ENCODE measurements around the gene GRIFIN.

GRIFIN gene

GRCh38 chr7:2476298-2476697 is at the start of gene GRIFIN:
GRIFIN (minus strand) TSS chr7:2476398; CDS start chr7:2476383, 15 bp downstream.
- no peak for DNase-seq

DNA sequence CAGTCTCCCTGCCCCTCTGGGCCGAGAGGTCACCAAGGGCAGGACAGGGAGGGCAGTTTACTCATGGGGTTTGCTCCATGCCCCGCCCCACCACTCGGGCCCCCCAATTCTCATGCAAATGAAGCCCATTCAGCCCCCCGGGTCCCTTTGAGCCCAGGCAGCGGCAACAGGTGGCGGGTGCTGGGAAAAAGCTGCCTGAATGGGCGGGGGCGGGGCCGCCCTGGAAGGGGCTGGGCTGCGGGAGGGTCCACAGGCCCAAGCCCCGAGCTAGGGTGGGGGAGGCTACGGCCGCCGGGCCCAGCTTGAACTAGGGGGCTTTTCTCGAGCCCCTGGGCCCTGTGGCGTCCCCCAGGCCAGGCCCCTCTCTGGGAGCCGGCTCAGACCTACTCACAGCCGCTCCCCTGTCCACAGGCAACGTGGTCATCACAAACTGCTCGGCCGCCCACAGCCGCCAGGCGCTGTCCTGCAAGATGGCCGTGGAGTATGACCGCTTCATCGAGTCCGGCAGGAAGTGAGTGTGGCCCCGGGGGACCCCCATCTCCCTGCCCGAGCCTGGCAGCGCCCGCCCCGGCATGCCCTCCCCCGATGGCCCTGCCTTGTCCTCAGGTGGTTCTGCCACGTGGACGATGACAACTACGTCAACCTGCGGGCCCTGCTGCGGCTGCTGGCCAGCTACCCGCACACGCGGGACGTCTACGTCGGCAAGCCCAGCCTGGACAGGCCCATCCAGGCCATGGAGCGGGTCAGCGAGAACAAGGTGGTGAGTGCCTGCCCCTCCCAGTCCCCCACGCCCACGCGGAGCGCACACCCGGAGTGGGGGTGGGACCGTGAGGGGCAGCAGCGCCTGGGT is 48.8 kb upstream of the GRIFIN start:
- DNase-seq, result peak; percentile 44 to 76 (median 67)

DNA sequence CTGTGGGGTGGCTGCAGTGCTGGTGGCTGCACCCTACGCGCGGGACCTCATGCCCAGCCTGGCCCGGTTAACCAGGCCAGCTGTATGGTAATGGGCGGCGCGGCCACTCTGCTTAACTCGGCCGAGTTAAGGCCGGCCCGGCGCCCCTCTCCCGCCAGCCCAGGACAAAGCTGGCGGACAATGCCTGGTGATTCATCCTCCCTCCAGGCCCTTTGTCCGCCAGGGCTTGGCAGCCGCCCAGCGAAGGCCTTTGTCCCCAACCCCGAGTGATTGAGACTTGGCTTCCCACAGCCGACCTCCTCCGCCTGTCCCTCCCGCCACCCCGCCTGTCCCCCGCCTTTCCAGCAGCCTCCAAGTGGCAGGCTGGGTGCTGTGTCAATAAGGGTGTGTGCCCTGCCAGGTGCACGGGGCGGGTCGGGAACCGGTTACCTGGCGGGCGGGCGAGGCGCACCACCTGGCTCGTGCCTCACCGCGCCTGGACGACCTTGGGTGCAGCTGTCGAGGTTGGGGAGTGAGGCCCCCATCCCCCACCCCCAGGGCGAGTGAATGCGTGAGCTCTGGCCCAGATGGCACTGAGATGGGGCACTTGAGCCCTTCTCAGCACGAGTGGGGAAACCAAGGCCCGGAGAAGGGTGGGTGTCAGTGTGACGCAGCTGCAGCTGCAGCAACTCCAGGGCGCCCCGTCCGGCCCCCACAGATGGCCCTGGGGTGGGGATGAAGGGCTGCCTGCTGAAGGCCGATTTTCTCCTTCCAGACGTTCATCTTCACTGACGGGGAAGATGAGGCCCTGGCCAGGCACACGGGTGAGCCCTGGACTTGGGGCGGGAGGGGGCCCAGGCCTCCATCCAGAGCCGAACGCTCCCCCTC is 48.0 kb upstream of the GRIFIN start:
- peak; percentile 94 to 99 (median 98) for DNase-seq

DNA sequence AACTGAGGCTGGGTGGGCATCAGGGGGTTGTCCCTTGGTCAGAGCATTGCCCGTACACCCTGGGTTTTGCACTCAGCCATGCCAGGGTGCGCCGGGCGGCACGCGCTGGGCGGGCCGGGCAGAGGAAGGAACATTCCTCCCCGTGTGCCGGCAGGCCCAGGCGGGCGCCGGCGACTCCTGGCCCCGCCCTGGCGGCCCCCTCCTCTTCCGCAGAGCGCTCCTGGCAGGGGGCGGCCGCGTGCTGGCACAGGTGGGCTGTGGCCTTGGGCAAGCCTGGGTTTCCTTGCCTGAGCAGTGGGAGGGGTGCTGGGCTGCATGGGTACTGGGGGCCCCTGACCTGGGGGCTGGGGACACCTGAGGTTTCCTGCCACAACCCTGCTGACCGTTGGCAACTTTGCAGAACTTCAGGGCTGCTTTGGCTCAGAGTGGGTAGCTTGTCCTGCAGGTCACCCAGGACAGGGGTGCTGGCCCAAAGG is 47.3 kb upstream of the GRIFIN start:
- DNase-seq, result peak; percentile 57 to 95 (median 95)

DNA sequence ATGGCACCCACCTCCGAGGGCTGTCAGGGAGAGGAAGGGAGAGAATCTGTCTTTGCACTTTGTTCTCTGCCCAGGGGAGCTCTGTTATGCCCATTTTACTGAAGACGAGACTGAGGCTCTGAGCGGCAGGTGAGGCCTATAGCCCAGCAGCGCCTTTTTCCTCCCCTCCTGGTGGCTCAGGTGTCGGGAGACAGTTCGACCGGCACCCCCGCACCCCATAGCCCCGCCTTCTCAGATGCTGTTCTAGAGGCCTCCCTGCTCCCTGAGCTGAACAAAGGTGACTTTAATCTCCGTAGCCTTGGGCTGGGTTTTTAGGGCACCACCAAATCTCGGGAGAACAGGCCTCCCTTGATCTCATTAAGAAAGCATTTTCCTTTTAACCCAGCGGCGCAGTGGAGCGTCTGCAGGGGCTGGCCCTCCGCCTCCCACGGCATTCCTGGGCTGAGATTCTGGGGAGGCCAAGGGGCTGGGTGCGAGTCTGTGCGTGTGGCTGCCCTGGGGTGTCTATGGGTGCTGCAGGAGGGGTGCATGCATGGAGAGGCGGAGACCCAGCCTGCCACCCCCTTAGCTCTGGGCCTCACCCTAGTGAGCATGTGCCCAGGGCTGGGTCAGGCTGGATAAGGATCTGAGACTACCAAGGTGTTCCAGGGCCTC is 46.7 kb upstream of the GRIFIN start:
- peak; percentile 17 to 85 (median 69) for DNase-seq

- DNase-seq, result peak in 2 of 3 experiments; percentile 40 to 42
Observed at GRCh38 chr7:2521952-2522591, 45.9 kb upstream of the GRIFIN start.

GRCh38 chr7:2521341-2521745 is 45.1 kb upstream of the GRIFIN start:
- peak in 1 of 3 experiments; percentile 39 for DNase-seq

DNA sequence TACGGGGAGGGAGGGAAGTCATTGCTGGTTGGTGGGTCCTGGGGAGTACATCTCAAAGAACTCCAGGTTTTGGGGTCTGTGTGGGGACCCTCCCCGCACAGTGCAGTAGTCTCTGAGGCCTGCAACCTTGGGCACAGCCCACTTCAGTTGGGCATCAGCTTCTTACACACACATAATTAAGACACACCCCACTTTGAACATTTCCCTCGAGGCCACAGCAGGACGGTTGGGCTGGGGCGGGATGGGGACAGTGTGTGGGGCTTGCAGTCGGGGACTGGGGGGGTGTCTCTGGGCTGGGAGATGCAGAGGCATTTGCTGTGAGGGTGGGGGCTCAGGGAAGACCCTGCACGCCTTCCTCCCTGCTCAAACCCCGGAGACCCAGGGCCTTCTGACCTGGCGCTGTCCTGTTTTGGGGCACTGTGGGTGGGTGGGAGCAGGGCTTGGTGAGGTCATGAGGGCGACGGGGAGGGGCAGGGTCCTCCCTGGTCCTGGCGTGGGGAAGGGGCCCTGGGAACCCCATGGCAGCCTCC is 44.6 kb upstream of the GRIFIN start:
- DNase-seq, result peak in 2 of 3 experiments; percentile 27 to 60

GRCh38 chr7:2520131-2520760 is 44.0 kb upstream of the GRIFIN start:
- peak in 2 of 3 experiments; percentile 63 to 67 for DNase-seq

GRCh38 chr7:2519119-2519930 is 43.1 kb upstream of the GRIFIN start, which contains the start of gene LFNG:
LFNG (plus strand) TSS chr7:2519774; CDS start chr7:2519862, 88 bp downstream.
- peak; percentile 94 to 97 (median 96) for DNase-seq

DNA sequence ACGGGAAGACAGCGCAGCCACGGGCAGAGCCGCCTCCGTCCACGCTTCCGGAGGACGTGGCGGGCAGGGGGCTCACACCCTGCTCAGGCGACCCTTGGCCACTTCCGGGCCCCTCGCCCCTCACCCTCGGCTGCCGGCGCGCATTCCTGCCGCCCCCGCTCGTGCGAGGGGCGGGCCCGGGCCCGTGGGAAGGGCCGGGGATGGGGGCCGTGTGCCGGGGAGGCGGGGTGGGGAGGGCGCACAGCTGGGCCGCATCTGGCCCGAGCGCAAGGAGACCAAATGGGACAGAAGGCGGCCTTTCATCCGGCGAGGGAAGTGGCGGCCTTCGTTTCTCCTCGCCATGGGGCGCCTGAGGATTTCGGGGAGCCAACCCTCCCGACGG is 42.5 kb upstream of the GRIFIN start:
- DNase-seq, result no peak

DNA sequence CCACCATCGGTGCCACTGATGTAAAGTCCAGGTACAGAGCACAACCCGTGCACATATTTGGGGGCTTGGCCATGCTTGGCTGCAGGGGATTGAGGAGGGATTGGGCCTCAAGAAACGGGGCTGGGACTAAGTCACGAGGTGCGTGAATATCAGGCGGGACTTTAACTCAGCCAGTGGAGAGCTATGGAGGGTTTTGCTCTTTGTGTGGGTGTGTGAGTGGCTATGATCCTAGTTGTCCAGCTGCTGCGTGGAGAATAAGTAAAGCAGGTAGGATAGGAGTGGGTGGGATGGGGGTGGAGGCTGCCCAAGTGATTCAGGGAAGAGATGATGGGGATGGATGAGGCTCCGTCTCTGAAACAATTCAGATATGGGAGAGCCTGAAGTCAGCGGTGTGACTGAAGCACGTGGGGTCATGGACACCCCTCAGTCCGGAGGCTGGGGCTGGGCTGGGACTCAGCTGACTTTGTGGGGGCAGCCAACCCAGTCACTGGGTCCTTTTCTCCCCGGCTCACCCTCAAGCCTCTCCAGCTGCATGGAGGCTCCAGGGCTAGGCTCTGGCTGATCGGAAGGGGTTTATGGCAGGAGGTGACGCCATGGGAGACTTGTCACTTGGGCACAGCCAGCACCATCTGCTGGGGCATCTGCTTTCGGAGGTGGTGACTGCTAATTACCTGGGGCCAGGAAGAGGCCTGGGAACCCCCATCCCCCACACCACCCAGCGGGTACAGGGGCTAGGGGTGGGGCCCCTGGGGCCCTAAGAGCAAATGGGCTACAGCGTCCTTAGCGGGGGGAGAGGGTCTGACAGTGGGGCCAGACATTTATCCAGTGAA is 41.7 kb upstream of the GRIFIN start:
- peak in 2 of 3 experiments; percentile 23 for DNase-seq

DNA sequence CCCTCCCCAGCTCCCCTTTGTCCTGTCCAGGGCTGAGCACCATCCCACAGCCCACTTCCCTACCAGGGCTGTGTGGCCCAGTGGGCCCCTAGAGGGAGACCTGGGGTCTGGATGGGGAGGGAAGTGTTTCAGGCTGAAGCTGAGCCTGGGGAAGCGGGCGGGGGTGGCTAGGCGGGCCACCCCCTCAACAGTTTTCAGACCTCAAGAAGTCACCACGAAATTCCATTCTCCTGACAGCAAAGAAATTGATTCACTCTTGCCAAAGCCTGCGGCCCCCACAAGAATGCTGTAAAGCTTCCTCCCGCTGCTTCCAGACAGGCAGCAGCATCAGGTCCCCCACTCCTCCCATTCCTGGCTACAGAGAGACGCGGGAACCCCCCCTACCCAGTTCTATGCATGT is 40.8 kb upstream of the GRIFIN start:
- DNase-seq, result no peak

DNA sequence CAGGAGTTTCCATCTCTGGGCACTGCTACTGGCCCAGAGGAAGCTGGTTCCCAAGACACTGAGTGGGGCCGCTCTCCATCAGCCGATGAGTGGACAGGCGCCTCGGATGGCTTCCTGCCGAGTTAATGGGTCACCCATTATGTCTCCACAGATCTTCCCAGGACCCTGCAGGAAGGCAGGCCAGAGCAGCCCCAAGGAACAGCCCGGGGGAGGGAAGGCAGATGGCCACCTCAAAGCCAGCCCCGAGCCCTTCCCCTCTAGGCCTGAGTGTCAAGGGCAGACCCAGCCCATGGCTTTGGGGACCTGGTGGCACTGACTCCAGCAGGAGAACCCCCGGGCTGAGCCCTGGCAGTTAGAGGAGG is 40.0 kb upstream of the GRIFIN start:
- peak in 1 of 3 experiments; percentile 25 for DNase-seq

- no peak for DNase-seq
Observed at GRCh38 chr7:2515424-2516193, 39.4 kb upstream of the GRIFIN start.

DNA sequence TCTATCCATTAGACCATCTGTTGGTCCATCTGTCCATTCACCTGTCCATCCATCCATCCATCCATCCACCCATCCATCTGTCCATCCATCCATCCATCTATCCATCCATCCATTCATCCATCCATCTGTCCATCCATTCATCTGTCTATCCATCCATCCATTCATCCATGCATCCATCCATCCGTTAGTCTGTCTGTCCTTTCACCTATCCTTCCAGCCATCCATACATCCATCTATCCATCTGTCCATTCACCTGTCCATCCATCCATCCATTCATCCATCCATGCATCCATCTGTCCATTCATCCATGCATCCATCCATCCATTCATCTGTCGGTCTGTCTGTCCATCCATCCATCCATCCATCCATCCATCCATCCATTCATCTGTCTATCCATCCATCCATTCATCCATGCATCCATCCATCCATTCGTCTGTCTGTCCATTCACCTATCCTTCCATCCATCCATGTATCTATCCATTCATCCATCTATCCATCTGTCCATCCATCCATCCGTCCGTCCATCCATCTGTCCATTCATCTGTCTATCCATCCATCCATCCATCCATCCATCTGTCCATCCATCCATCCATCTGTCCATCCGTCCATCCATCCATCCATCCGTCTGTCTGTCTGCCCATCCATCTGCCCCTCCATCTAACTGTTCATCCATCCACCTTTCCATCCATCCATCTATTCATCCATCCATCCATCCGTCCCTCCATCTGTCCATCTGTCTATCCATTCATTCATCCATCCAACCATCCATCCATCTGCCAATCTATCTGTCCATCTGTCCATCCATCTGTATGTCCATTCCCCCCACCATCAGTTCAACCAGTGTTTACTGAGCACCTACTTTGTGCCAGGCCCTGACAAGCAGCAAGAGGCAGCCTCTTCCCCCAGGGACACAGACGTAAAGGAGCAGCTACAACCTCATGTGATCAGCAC is 38.5 kb upstream of the GRIFIN start:
- DNase-seq, result no peak

GRCh38 chr7:2513702-2514101 is 37.5 kb upstream of the GRIFIN start:
- DNase-seq, result no peak

DNA sequence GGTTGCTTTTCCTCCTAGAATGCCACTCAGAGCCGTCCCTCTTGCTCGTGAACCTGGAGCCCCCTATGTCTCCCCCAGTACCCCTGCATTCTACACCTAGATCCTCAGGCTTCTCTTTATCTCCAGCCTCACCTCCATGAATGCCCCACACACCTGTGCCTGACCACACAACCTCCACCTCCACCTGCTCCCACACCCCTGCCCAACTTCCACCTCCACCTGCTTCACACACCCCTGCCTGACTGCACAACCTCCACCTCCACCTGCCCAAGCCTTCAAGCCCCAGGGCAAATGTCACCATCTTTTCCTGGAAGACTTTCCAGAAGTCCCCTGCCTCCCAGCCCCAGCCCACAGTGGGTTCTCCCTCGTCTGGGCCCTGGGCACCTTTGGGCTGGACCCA is 36.5 kb upstream of the GRIFIN start:
- peak in 2 of 3 experiments; percentile 23 to 50 for DNase-seq

Measured in NCI-H1417 (cell line).